Lung (tissue), 12 donors: ENCODE measurements around the gene EDARADD. TPM values are rescaled to one million over a fixed set of nuclear protein-coding genes. Genes with fewer than 3 reads are reported as not detected.

ENCODE experiments used
- ATAC-seq: fragments of 200-7000 bp; cut with Tn5 transposase; one replicate; pipeline ENCODE4 v1.9.1; 2020; ENCODE audit warnings: moderate number of reproducible peaks; ENCODE audit not compliant: insufficient read depth, low FRiP score
- DNase-seq, 3 donors: peaks; one replicate each; pipeline ENCODE4 v3.0.0-alpha.2; 2013 to 2017
- H3K27ac ChIP-seq, 2 donors: one replicate each; pipeline ENCODE4 v1.5.1; 2013; ENCODE audit warnings: mild to moderate bottlenecking in 2 of 2, moderate library complexity in 2 of 2, control low read depth in 1 of 2, inconsistent platforms in 1 of 2, low read depth in 1 of 2, low read length in 1 of 2
- H3K27me3 ChIP-seq, 3 donors: one replicate each; pipeline ENCODE4 v1.5.1; 2013; ENCODE audit warnings: low read length in 2 of 3; ENCODE audit not compliant: control insufficient read depth in 3 of 3, insufficient read depth in 3 of 3
- H3K36me3 ChIP-seq, 4 donors: one replicate each; pipeline ENCODE4 v1.5.1; 2013; ENCODE audit warnings: low read length in 4 of 4, mild to moderate bottlenecking in 1 of 4, moderate library complexity in 1 of 4; ENCODE audit not compliant: control insufficient read depth in 4 of 4, insufficient read depth in 4 of 4
- H3K4me1 ChIP-seq, 5 donors: one replicate each; pipeline ENCODE4 v1.5.1; 2013; ENCODE audit warnings: low read length in 5 of 5, mild to moderate bottlenecking in 2 of 5, moderate library complexity in 1 of 5; ENCODE audit not compliant: control insufficient read depth in 5 of 5, insufficient read depth in 5 of 5
- H3K4me3 ChIP-seq: one replicate; pipeline ENCODE4 v1.5.1; 2013; ENCODE audit warnings: mild to moderate bottlenecking, control low read depth, moderate library complexity
- H3K9ac ChIP-seq, 2 donors: one replicate each; pipeline ENCODE4 v1.5.1; 2013; ENCODE audit warnings: low read length in 2 of 2, control low read depth in 1 of 2; ENCODE audit not compliant: insufficient read depth in 1 of 2
- H3K9me3 ChIP-seq, 4 donors: one replicate each; pipeline ENCODE4 v1.5.1; 2013; ENCODE audit warnings: low read length in 3 of 4, mild to moderate bottlenecking in 1 of 4, moderate library complexity in 1 of 4; ENCODE audit not compliant: control insufficient read depth in 4 of 4, insufficient read depth in 3 of 4
- CTCF ChIP-seq: IDR thresholded peaks from 2 replicates; pipeline ENCODE4 v1.5.1; 2012; ENCODE audit warnings: mild to moderate bottlenecking; ENCODE audit errors: control extremely low read depth, extremely low read depth
- WGBS, 2 donors: extraction: QIAGEN DNeasy Blood & Tissue Kit; methylation state at CpG; one replicate each; pipeline ENCODE4 v1.1.7; 2013; 5-methylcytosine and 5-hydroxymethylcytosine counted together
- polyA plus RNA-seq, 2 donors: library from polyadenylated mRNA; stranded (reverse); fragments of 200-250 nt; gene quantifications; one replicate each; pipeline ENCODE4 v1.2.1, GENCODE V29; 2013
- total RNA-seq, 2 donors: library from RNA; depleted of rRNA in 1 of 2; stranded (reverse); fragments of >200 nt in 1 of 2; gene quantifications; one replicate each; pipeline ENCODE4 v1.2.1, GENCODE V29; 2014 to 2021
- donor health status: control.
- donor health status: control.
- donor health status: Bipolar disorder and iron deficiency.
- donor health status: healthy.
- donor health status: DM: yes; HTN: yes; CAD: no.

The EDARADD gene
- total and polyA plus RNA-seq, 4 donors: 0.37 to 2.3 (median 1.1) TPM

- DNase-seq: no peak
- H3K9me3 ChIP-seq: no peaks in the 10 kb centered on the region
- H3K4me3 ChIP-seq: no peak overlapping the region
- H3K4me1 ChIP-seq: peaks cover 0 to 6% (median 0%) of the 10 kb centered on the region in 5 donors
- no peak for TF ChIP-seq CTCF
- H3K36me3 ChIP-seq: peaks cover 0 to 11% (median 7%) of the 10 kb centered on the region in 4 donors
- H3K9ac ChIP-seq: no peak overlapping the region
- no peaks in the 10 kb centered on the region for H3K27me3 ChIP-seq
- no peak overlapping the region for H3K27ac ChIP-seq
- ATAC-seq: no peak
- 90 to 93% methylated on average over 1 of the region's 1 CpG for WGBS, 2 donors
Measured at GRCh38 chr1:236530286-236530685, 136.2 kb downstream of the EDARADD start.

- H3K4me1 ChIP-seq: peaks cover 0 to 6% (median 0%) of the 10 kb centered on the region in 5 donors
- ATAC-seq: no peak
- H3K36me3 ChIP-seq: peaks cover 0 to 13% (median 11%) of the 10 kb centered on the region in 4 donors
- no peaks in the 10 kb centered on the region for H3K9me3 ChIP-seq
- DNase-seq: no peak
- 47 to 67% methylated on average over 5 of the region's 5 CpGs for WGBS, 2 donors
- no peak for TF ChIP-seq CTCF
- no peaks in the 10 kb centered on the region for H3K27me3 ChIP-seq
- H3K27ac ChIP-seq: no peak overlapping the region
- no peak overlapping the region for H3K4me3 ChIP-seq
- H3K9ac ChIP-seq: no peak overlapping the region
Measured at GRCh38 chr1:236530959-236531358, 136.9 kb downstream of the EDARADD start.

- peaks cover 0 to 14% (median 6%) of the 10 kb centered on the region in 4 donors for H3K36me3 ChIP-seq
Measured at GRCh38 chr1:236532850-236533249, 138.8 kb downstream of the EDARADD start.

More at GRCh38 chr1:236532850-236533249, 138.8 kb downstream of the EDARADD start:
- no peak for TF ChIP-seq CTCF
- WGBS, 2 donors: 92 to 96% methylated on average over 4 of the region's 4 CpGs
- no peak overlapping the region for H3K4me3 ChIP-seq
- H3K4me1 ChIP-seq: peaks cover 0 to 6% (median 0%) of the 10 kb centered on the region in 5 donors
- ATAC-seq: no peak
- H3K27me3 ChIP-seq: no peaks in the 10 kb centered on the region
- H3K27ac ChIP-seq: no peak overlapping the region
- no peaks in the 10 kb centered on the region for H3K9me3 ChIP-seq
- no peak for DNase-seq
- H3K9ac ChIP-seq: no peak overlapping the region
